Large intestine (tissue), 3 donors: ENCODE results near the gene MOB3C. TPM values are rescaled to one million over a fixed set of nuclear protein-coding genes. Genes with fewer than 3 reads are reported as not detected.

Experiments
- DNase-seq, 2 donors: peaks; one replicate each; pipeline versions ENCODE4 v3.0.0 to v3.0.0-alpha.2; 2013
- H3K27ac ChIP-seq: one replicate; pipeline ENCODE4 v1.5.1; 2013; ENCODE audit warnings: low read length
- H3K27me3 ChIP-seq: 2 replicates; pipeline ENCODE4 v1.6.1; 2013; ENCODE audit warnings: low read length; ENCODE audit not compliant: control insufficient read depth, insufficient read depth
- H3K36me3 ChIP-seq: 2 replicates; pipeline ENCODE4 v1.6.1; 2013; ENCODE audit warnings: low read length; ENCODE audit not compliant: control insufficient read depth, insufficient read depth
- H3K4me1 ChIP-seq: one replicate; pipeline ENCODE4 v1.6.1; 2013; ENCODE audit warnings: low read length; ENCODE audit not compliant: control insufficient read depth, insufficient read depth
- H3K4me3 ChIP-seq: one replicate; pipeline ENCODE4 v1.5.1; 2013; ENCODE audit warnings: low read length
- H3K9me3 ChIP-seq: one replicate; pipeline ENCODE4 v1.6.1; 2013; ENCODE audit warnings: mild to moderate bottlenecking, low read depth, low read length, moderate library complexity; ENCODE audit not compliant: control insufficient read depth
- WGBS: methylation state at CpG from one replicate; pipeline ENCODE4 v1.1.5; 2013; ENCODE audit warnings: low lambda C conversion rate; ENCODE audit not compliant: insufficient coverage; 5-methylcytosine and 5-hydroxymethylcytosine counted together
- polyA plus RNA-seq: library from polyadenylated mRNA; unstranded; fragments of 120-200 nt; gene quantifications from one replicate; pipeline ENCODE4 v1.2.1, GENCODE V29; 2013

Gene MOB3C
- polyA plus RNA-seq, 1 donor, result 15.6 TPM

DNA sequence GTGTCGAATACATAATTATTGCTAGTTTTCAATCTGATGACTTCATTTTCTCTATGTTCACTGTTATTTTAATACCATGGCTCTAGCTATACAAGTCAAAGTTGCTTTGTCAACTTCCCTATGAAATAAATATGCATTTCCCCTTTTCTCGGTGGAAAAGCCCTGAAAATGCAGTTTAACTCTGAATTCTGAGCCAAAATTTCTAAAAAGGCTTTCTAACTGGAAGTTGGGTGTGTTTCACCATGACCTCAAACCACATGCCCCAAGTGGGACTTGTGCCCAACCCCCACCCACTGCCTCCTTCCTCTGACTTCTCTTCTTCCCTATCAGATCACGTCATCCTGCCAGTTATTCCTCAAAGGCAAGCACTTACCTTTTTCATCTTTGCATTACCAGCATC, 21.5 kb downstream of the MOB3C start:
- H3K27me3 ChIP-seq, result no peaks in the 10 kb centered on the region
- H3K36me3 ChIP-seq, result peaks cover 36% of the 10 kb centered on the region
- no peak for DNase-seq
- no peaks in the 10 kb centered on the region for H3K9me3 ChIP-seq
- no peak overlapping the region for H3K4me3 ChIP-seq
- H3K4me1 ChIP-seq, result no peaks in the 10 kb centered on the region
- no peak overlapping the region for H3K27ac ChIP-seq
- 92% methylated on average over 2 of the region's 3 CpGs for WGBS

DNA sequence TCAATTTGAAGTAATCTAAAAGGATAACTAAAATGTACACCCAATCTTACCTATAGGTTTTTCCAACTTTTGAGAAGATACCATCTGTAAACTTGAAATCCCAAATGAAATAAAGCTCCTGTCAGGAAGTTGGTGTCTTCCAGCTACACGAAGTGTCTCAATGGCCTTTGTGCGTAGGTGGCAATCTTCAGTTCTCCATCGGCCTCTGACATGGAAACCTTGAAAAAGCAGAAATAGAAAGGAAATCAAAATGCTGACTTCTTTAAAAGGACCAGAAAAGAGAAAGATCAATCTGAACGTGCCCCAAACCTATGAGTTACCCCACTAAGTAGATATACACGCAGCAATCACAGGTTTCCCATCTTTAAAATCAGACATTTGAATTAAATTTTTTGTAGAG, 22.5 kb downstream of the MOB3C start:
- H3K9me3 ChIP-seq, result no peaks in the 10 kb centered on the region
- H3K4me1 ChIP-seq, result no peaks in the 10 kb centered on the region
- no peak overlapping the region for H3K4me3 ChIP-seq
- peaks cover 43% of the 10 kb centered on the region for H3K36me3 ChIP-seq
- no peak overlapping the region for H3K27ac ChIP-seq
- no peaks in the 10 kb centered on the region for H3K27me3 ChIP-seq
- DNase-seq, result no peak
- 80% methylated on average over 2 of the region's 5 CpGs for WGBS

DNA sequence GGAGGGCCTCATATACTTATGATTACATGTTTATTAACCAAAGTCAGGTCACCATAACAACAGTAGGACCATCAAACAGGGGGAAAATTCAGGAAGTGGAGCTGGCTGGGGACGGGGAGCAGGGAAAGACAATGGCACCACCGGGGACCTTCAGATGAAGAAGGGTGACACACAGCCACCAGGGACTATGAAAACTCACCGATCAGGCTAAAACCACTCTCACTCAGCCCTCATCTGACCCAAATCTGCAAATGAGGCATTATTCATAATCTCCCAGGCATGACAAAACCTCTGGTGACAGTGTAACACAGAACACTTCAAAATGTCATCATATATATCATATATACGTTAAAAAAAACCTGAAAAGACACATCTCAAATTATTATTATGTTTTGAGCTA, 23.8 kb downstream of the MOB3C start:
- DNase-seq, result no peak
- Histone ChIP-seq H3K36me3 (peaks cover 46% of the 10 kb centered on the region), H3K27ac (no peak overlapping the region), H3K4me1 (no peaks in the 10 kb centered on the region), H3K27me3 (no peaks in the 10 kb centered on the region), H3K9me3 (no peaks in the 10 kb centered on the region), H3K4me3 (no peak overlapping the region)
- no CpG with 5 or more reads among the region's 4 CpGs for WGBS

GRCh38 chr1:46589529-46589928, 27.1 kb downstream of the MOB3C start:
- Histone ChIP-seq H3K36me3 (peaks cover 62% of the 10 kb centered on the region), H3K27me3 (no peaks in the 10 kb centered on the region), H3K9me3 (no peaks in the 10 kb centered on the region), H3K4me3 (no peak overlapping the region), H3K4me1 (no peaks in the 10 kb centered on the region), H3K27ac (no peak overlapping the region)
- no peak for DNase-seq
- WGBS, result no CpG with 5 or more reads among the region's 3 CpGs

DNA sequence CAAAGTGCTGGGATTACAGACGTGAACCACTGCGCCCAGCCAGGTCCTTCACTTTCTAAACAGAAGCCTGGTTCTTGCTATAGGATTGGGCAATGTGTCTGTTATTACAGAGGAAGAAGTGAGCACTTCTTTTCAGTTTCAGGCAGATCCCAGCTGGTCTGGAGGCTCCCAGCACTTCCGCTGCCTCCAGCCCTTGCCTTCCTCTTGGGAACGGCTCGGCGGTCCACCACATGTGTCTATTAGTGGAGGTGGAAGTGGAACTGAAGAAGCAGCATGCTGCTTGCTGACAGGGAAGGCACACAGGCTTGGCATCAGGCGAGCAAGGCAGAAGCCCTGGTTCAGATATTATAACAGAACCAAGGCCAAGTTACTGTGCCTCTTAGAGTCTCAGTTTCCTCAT, 29.5 kb downstream of the MOB3C start:
- no peaks in the 10 kb centered on the region for H3K27me3 ChIP-seq
- no peak overlapping the region for H3K4me3 ChIP-seq
- H3K27ac ChIP-seq, result no peak overlapping the region
- no peak for DNase-seq
- no peaks in the 10 kb centered on the region for H3K9me3 ChIP-seq
- H3K36me3 ChIP-seq, result peaks cover 60% of the 10 kb centered on the region
- H3K4me1 ChIP-seq, result no peaks in the 10 kb centered on the region
- no CpG with 5 or more reads among the region's 7 CpGs for WGBS

- H3K36me3 ChIP-seq, result peaks cover 51% of the 10 kb centered on the region
- no peak overlapping the region for H3K4me3 ChIP-seq
- H3K4me1 ChIP-seq, result no peaks in the 10 kb centered on the region
- no CpG with 5 or more reads among the region's 12 CpGs for WGBS
- H3K9me3 ChIP-seq, result no peaks in the 10 kb centered on the region
- H3K27me3 ChIP-seq, result no peaks in the 10 kb centered on the region
- DNase-seq, result no peak
- H3K27ac ChIP-seq, result no peak overlapping the region
These were observed 31.2 kb downstream of the MOB3C start for GRCh38 chr1:46585312-46585938.

DNA sequence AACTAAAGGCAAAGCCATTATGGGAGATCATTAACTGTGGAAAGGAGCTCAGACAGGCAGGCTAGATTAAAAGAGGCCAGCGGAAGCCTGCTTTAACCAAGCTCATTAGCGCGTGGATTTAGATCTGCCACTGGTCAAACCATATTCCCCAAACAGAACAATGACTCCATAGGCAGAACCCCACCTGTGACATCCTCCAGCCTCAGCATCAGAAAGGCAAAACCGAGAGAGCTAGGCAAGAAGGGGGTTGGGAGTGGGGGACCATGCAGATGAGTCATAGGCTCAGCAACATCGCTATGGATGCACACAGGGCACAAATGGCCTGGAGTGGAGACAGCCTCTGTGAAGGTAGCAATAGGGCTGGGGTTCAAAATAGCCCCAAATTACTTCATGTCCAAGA, 33.1 kb downstream of the MOB3C start:
- no peak for DNase-seq
- Histone ChIP-seq H3K27ac (no peak overlapping the region), H3K4me3 (no peak overlapping the region), H3K36me3 (peaks cover 47% of the 10 kb centered on the region), H3K4me1 (no peaks in the 10 kb centered on the region), H3K9me3 (no peaks in the 10 kb centered on the region), H3K27me3 (no peaks in the 10 kb centered on the region)
- whole genome bisulfite sequencing, result no CpG with 5 or more reads among the region's 5 CpGs

DNA sequence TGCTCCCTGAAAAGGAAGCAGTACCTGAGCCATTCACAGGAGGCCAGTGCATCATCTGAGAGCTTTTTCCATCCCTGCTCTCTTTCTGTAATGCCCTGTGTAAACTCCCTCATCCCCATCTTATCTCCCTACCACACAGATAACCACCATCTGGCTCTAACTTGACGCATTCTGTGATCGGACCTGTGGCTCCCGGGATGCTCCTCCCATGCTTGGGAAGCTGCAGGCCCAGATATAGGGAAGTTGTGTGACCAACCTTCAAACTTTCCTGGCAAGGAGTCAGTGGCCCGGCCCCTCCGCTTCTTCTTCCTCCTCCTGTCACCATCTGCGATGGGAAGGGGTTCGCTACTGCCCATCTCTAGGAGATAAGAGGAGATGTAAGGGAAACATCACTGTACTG, 33.6 kb downstream of the MOB3C start:
- H3K27me3 ChIP-seq, result no peaks in the 10 kb centered on the region
- H3K4me1 ChIP-seq, result no peaks in the 10 kb centered on the region
- H3K36me3 ChIP-seq, result peaks cover 48% of the 10 kb centered on the region
- H3K27ac ChIP-seq, result no peak overlapping the region
- no CpG with 5 or more reads among the region's 7 CpGs for WGBS
- no peak for DNase-seq
- H3K4me3 ChIP-seq, result no peak overlapping the region
- H3K9me3 ChIP-seq, result no peaks in the 10 kb centered on the region

DNA sequence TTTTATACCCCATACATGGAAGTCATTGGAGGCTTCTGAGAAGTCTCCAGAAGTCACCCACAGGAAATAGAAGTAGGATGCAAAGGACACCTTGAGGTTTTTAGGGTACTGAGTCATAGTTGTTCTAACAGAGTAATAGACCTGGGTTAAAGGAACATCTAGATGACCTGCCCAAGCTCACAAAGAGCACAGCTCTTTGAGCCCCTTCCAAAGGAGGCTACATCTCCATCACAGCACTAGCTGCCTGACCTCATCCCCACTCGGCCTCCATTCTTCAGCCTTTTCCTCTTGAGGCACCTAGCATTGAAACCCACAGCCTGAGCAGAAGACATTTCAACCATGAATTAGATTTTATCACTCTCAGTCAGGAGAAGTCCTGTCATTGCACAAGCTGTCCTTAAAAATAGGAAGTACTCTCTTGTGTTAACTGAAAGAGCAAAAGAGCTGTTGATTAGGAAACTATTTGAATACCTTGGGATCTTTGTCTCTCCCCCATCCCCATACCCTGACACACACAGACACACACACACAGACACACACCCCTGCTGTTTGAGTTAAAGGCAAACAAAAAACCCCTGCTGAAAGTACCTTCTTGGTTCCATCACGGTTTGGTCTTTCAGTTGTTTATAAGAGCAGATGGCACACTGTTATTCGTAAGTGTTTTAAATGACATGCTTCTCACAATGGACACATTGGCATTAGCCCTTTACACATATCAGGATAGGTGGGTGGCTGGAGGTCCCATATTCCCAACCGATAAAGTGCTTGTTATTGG, 34.7 kb downstream of the MOB3C start:
- H3K27ac ChIP-seq, result no peak overlapping the region
- H3K9me3 ChIP-seq, result no peaks in the 10 kb centered on the region
- H3K36me3 ChIP-seq, result peaks cover 52% of the 10 kb centered on the region
- no peak for DNase-seq
- WGBS, result 100% methylated on average over 2 of the region's 4 CpGs
- H3K4me3 ChIP-seq, result no peak overlapping the region
- H3K27me3 ChIP-seq, result no peaks in the 10 kb centered on the region
- H3K4me1 ChIP-seq, result no peaks in the 10 kb centered on the region

DNA sequence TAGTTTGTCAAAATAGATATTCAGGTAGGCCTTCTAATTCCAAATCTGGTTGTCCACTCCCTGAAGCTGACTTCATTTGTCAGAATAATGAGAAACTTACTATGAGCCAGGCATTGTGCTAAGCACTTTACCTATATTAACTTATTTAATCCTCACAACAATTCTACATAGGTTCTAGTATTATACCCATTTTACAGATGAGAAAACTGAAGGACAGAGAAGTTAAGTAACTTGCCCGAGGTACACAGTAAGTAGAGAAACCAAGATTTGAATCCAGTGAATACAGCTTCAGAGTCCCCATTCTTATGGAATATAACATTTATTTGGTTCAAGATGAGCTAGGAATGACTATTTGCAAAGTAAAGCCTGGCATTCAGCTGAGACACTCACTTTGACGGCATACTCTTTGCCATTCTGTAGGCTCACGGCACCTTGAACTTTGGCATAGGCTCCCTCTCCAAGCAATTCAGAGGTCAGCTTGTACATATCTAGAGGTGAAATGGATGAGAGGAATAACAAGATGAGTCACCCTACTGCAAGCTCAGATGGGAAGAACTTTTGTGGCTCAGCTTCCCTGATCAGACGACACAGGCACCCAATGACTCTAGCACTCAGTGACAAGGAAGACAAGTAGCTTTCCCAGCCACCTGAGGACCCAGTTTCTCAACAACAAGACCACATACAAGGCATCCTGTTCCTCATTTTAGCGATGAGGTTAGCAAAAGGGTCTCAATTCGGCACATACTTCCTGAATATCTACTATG, 36.3 kb downstream of the MOB3C start:
- H3K4me1 ChIP-seq, result no peaks in the 10 kb centered on the region
- no peaks in the 10 kb centered on the region for H3K27me3 ChIP-seq
- no peaks in the 10 kb centered on the region for H3K9me3 ChIP-seq
- H3K36me3 ChIP-seq, result peaks cover 54% of the 10 kb centered on the region
- no peak overlapping the region for H3K4me3 ChIP-seq
- 100% methylated on average over 1 of the region's 6 CpGs for WGBS
- no peak overlapping the region for H3K27ac ChIP-seq
- DNase-seq, result no peak
